ENCODE data around the gene KLHL36.

KLHL36 gene

GRCh38 chr16:84663433-84664101, 15.3 kb downstream of the KLHL36 start:
- Histone ChIP-seq H3K27me3 (ENCODE audit: insufficient read depth, low read depth) (no peaks in the 10 kb centered on the region), H3K9ac (no peak overlapping the region), H3K36me3 (ENCODE audit: insufficient read depth) (no peaks in the 10 kb centered on the region; the same call in 1 of the 2 replicates), H4K20me1 (ENCODE audit: insufficient read depth) (no peaks in the 10 kb centered on the region), H3K4me1 (ENCODE audit: low read depth, poor library complexity, severe bottlenecking) (no peaks in the 10 kb centered on the region), H3K27ac (no peak overlapping the region), H2AFZ (ENCODE audit: low read depth) (no peak overlapping the region), H3K79me2 (ENCODE audit: insufficient read depth, low read depth) (no peaks in the 10 kb centered on the region), H3K4me3 (IDR thresholded peaks at IDR 0.05; ENCODE audit: insufficient read depth, low read depth, low read length) (no peak overlapping the region), H3K4me2 (no peak overlapping the region)
- TF ChIP-seq, protein P1, sequence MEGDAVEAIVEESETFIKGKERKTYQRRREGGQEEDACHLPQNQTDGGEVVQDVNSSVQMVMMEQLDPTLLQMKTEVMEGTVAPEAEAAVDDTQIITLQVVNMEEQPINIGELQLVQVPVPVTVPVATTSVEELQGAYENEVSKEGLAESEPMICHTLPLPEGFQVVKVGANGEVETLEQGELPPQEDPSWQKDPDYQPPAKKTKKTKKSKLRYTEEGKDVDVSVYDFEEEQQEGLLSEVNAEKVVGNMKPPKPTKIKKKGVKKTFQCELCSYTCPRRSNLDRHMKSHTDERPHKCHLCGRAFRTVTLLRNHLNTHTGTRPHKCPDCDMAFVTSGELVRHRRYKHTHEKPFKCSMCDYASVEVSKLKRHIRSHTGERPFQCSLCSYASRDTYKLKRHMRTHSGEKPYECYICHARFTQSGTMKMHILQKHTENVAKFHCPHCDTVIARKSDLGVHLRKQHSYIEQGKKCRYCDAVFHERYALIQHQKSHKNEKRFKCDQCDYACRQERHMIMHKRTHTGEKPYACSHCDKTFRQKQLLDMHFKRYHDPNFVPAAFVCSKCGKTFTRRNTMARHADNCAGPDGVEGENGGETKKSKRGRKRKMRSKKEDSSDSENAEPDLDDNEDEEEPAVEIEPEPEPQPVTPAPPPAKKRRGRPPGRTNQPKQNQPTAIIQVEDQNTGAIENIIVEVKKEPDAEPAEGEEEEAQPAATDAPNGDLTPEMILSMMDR (conservative IDR thresholded peaks at IDR 0.05; ENCODE audit: low read depth, low read length) = no peak

GRCh38 chr16:84665359-84665758, 17.0 kb downstream of the KLHL36 start:
- Histone ChIP-seq H4K20me1 (ENCODE audit: insufficient read depth) (no peaks in the 10 kb centered on the region), H3K27ac (no peak overlapping the region), H3K79me2 (ENCODE audit: insufficient read depth, low read depth) (no peaks in the 10 kb centered on the region), H3K4me2 (no peak overlapping the region), H3K36me3 (ENCODE audit: insufficient read depth) (no peaks in the 10 kb centered on the region; the same call in 1 of the 2 replicates), H3K4me1 (ENCODE audit: low read depth, poor library complexity, severe bottlenecking) (no peaks in the 10 kb centered on the region), H3K4me3 (IDR thresholded peaks at IDR 0.05; ENCODE audit: insufficient read depth, low read depth, low read length) (no peak overlapping the region), H2AFZ (ENCODE audit: low read depth) (no peak overlapping the region), H3K27me3 (ENCODE audit: insufficient read depth, low read depth) (no peaks in the 10 kb centered on the region), H3K9ac (no peak overlapping the region)
- TF ChIP-seq, protein P1 (conservative IDR thresholded peaks at IDR 0.05; ENCODE audit: low read depth, low read length) = no peak

- Histone ChIP-seq H3K27me3 (ENCODE audit: insufficient read depth, low read depth) (no peaks in the 10 kb centered on the region), H3K9ac (no peak overlapping the region), H3K27ac (no peak overlapping the region), H3K4me3 (IDR thresholded peaks at IDR 0.05; ENCODE audit: insufficient read depth, low read depth, low read length) (no peak overlapping the region), H3K4me1 (ENCODE audit: low read depth, poor library complexity, severe bottlenecking) (no peaks in the 10 kb centered on the region), H3K36me3 (ENCODE audit: insufficient read depth) (no peaks in the 10 kb centered on the region; the same call in 1 of the 2 replicates), H4K20me1 (ENCODE audit: insufficient read depth) (no peaks in the 10 kb centered on the region), H2AFZ (ENCODE audit: low read depth) (no peak overlapping the region), H3K79me2 (ENCODE audit: insufficient read depth, low read depth) (no peaks in the 10 kb centered on the region), H3K4me2 (no peak overlapping the region)
- TF ChIP-seq, protein P1 (conservative IDR thresholded peaks at IDR 0.05; ENCODE audit: low read depth, low read length) = no peak
Measured at GRCh38 chr16:84665843-84666242, 17.5 kb downstream of the KLHL36 start.

- Histone ChIP-seq H2AFZ (ENCODE audit: low read depth) (no peak overlapping the region), H3K27ac (no peak overlapping the region), H3K79me2 (ENCODE audit: insufficient read depth, low read depth) (no peaks in the 10 kb centered on the region), H3K4me1 (ENCODE audit: low read depth, poor library complexity, severe bottlenecking) (no peaks in the 10 kb centered on the region), H3K36me3 (ENCODE audit: insufficient read depth) (no peaks in the 10 kb centered on the region; the same call in 1 of the 2 replicates), H3K9ac (no peak overlapping the region), H3K4me2 (no peak overlapping the region), H3K27me3 (ENCODE audit: insufficient read depth, low read depth) (no peaks in the 10 kb centered on the region), H4K20me1 (ENCODE audit: insufficient read depth) (no peaks in the 10 kb centered on the region), H3K4me3 (IDR thresholded peaks at IDR 0.05; ENCODE audit: insufficient read depth, low read depth, low read length) (no peak overlapping the region)
- TF ChIP-seq, protein P1 (conservative IDR thresholded peaks at IDR 0.05; ENCODE audit: low read depth, low read length) = no peak
Measured at GRCh38 chr16:84667600-84668309, 19.4 kb downstream of the KLHL36 start.
